A549 (cell line): ENCODE data around the gene TMEM266. TPM values are rescaled to one million over a fixed set of nuclear protein-coding genes. Genes with fewer than 3 reads are reported as not detected.

Experiments used
- ATAC-seq, 2 experiments: fragments of 200-7000 bp in 1 of 2; fragments of >200 bp in 1 of 2; cut with Nextera tagmentation in 1 of 2; cut with Tn5 transposase in 1 of 2; 3 replicates each; pipeline versions ENCODE4 v1.8.0 to v1.9.1; 2018 to 2020; ENCODE audit warnings: mild to moderate bottlenecking in 1 of 2, moderate library complexity in 1 of 2
- CTCF ChIA-PET: fragments of 300-600 bp; sonication (Branson Sonifier 250); formaldehyde crosslinking; extraction: SDS; loops from one replicate; lab custom pipeline; 2021; ENCODE audit warnings: antibody characterized with exemption, inconsistent platforms; lab: Yijun Ruan, JAX
- POLR2A ChIA-PET: fragments of 350-600 bp; formaldehyde crosslinking; extraction: SDS; loops from one replicate; lab custom pipeline; 2021; ENCODE audit warnings: antibody characterized with exemption, inconsistent platforms; lab: Yijun Ruan, JAX
- DNase-seq, 2 experiments: peaks; one replicate each; pipeline versions ENCODE4 v3.0.0 to v3.0.0-alpha.2; 2011 to 2016; ENCODE audit warnings: low read depth in 1 of 2, low spot score in 1 of 2
- FAIRE-seq: peaks from 2 replicates; lab custom pipeline; 2011; peaks lifted over from hg19 to GRCh38; lab: Jason Lieb, UNC
- H3K27ac ChIP-seq, 2 experiments: fragments of >200 bp; sonication (Bioruptor Twin); formaldehyde crosslinking; 3 replicates each; pipeline ENCODE4 v1.5.1; 2016 to 2017
- H3K4me1 ChIP-seq: fragments of >200 bp; sonication (Bioruptor Twin); formaldehyde crosslinking; 3 replicates; pipeline ENCODE4 v1.6.1; 2016
- H3K4me2 ChIP-seq: fragments of >200 bp; sonication (Bioruptor Twin); formaldehyde crosslinking; 3 replicates; pipeline ENCODE4 v1.6.1; 2016
- H3K4me3 ChIP-seq: fragments of >200 bp; sonication (Bioruptor Twin); formaldehyde crosslinking; 3 replicates; pipeline ENCODE4 v1.5.1; 2016
- H3K9me3 ChIP-seq: fragments of >200 bp; sonication (Bioruptor Twin); formaldehyde crosslinking; 3 replicates; pipeline ENCODE4 v1.6.1; 2016
- CBX8 ChIP-seq: fragments of 200-600 bp; sonication (generic); IDR thresholded peaks from 2 replicates; pipeline ENCODE4 v1.6.1; 2016
- CHD2 ChIP-seq: fragments of 150-350 bp; IDR thresholded peaks from 2 replicates; pipeline ENCODE4 v1.6.1; 2014; ENCODE audit warnings: low read length; ENCODE audit not compliant: partially characterized antibody
- CHD4 ChIP-seq: fragments of 200-600 bp; sonication (generic); IDR thresholded peaks from 2 replicates; pipeline ENCODE4 v1.6.1; 2016; ENCODE audit warnings: antibody characterized with exemption, mild to moderate bottlenecking, borderline replicate concordance
- EP300 ChIP-seq, 2 experiments: fragments of >200 bp; sonication (Bioruptor Twin); formaldehyde crosslinking; IDR thresholded peaks; 2 replicates in 1 of 2; 3 replicates in 1 of 2; pipeline ENCODE4 v1.6.1; 2016 to 2017
- FOSB ChIP-seq: fragments of 250-450 bp; sonication (Bioruptor Pico); IDR thresholded peaks from 2 replicates; pipeline ENCODE4 v1.5.0; 2020; ENCODE audit warnings: mild to moderate bottlenecking, moderate library complexity
- FOXS1 ChIP-seq: fragments of 250-450 bp; sonication (Bioruptor Pico); IDR thresholded peaks from 2 replicates; pipeline ENCODE4 v1.5.0; 2020; ENCODE audit warnings: mild to moderate bottlenecking, moderate library complexity
- HDAC2 ChIP-seq: fragments of 200-600 bp; sonication (generic); IDR thresholded peaks from 2 replicates; pipeline ENCODE4 v1.6.1; 2016
- HOXA7 ChIP-seq: fragments of 250-450 bp; sonication (Bioruptor Pico); IDR thresholded peaks from 2 replicates; pipeline ENCODE4 v1.5.0; 2020; ENCODE audit warnings: mild to moderate bottlenecking, moderate library complexity
- HOXB5 ChIP-seq: fragments of 250-450 bp; sonication (Bioruptor Pico); IDR thresholded peaks from 2 replicates; pipeline ENCODE4 v1.5.0; 2020; ENCODE audit warnings: mild to moderate bottlenecking, moderate library complexity
- JUNB ChIP-seq: fragments of >200 bp; sonication (Bioruptor Twin); formaldehyde crosslinking; IDR thresholded peaks from 2 replicates; pipeline ENCODE4 v1.6.1; 2016
- MAFK ChIP-seq: fragments of 450-650 bp; IDR thresholded peaks from 2 replicates; pipeline ENCODE4 v1.6.1; 2014; ENCODE audit not compliant: partially characterized antibody
- MYC ChIP-seq: IDR thresholded peaks from 2 replicates; pipeline ENCODE4 v1.6.1; 2012; ENCODE audit warnings: mild to moderate bottlenecking, inconsistent platforms, low read length, improper control_type of control experiment, borderline replicate concordance
- NR3C1 ChIP-seq: fragments of >200 bp; sonication (Bioruptor Twin); formaldehyde crosslinking; IDR thresholded peaks from 3 replicates; pipeline ENCODE4 v1.6.1; 2017
- PHF8 ChIP-seq: fragments of 200-600 bp; sonication (generic); IDR thresholded peaks from 2 replicates; pipeline ENCODE4 v1.6.1; 2016; ENCODE audit warnings: low read depth, mild to moderate bottlenecking, antibody characterized with exemption, moderate library complexity, borderline replicate concordance
- POLR2A ChIP-seq: IDR thresholded peaks from 2 replicates; pipeline ENCODE4 v1.6.1; 2012; ENCODE audit warnings: mild to moderate bottlenecking, low read length
- RAD21 ChIP-seq, 2 experiments: fragments of >200 bp in 1 of 2; sonication (Bioruptor Twin) in 1 of 2; formaldehyde crosslinking in 1 of 2; IDR thresholded peaks in 1 of 2; conservative IDR thresholded peaks in 1 of 2; 2 replicates in 1 of 2; 3 replicates in 1 of 2; pipeline ENCODE4 v1.6.1; 2012 to 2018; ENCODE audit warnings: inconsistent platforms in 1 of 2
- RFX5 ChIP-seq: fragments of 450-650 bp; IDR thresholded peaks from 2 replicates; pipeline ENCODE4 v1.7.1; 2014; ENCODE audit warnings: antibody characterized with exemption, mild to moderate bottlenecking, moderate library complexity
- SMC3 ChIP-seq: fragments of >200 bp; sonication (Bioruptor Twin); formaldehyde crosslinking; IDR thresholded peaks from 3 replicates; pipeline ENCODE4 v1.6.1; 2018; ENCODE audit warnings: inconsistent platforms
- TP53 ChIP-seq: fragments of 250-450 bp; sonication (Bioruptor Pico); IDR thresholded peaks from 2 replicates; pipeline ENCODE4 v1.5.0; 2021; ENCODE audit warnings: mild to moderate bottlenecking, moderate library complexity
- ZFP36 ChIP-seq: fragments of 450-650 bp; IDR thresholded peaks from 2 replicates; pipeline ENCODE4 v1.6.1; 2014; ENCODE audit warnings: borderline replicate concordance; ENCODE audit not compliant: partially characterized antibody
- WGBS: methylation state at CpG from one replicate; pipeline ENCODE4 v1.1.6; 2017; ENCODE audit errors: missing lambda C conversion rate; 5-methylcytosine and 5-hydroxymethylcytosine counted together
- polyA plus RNA-seq, 4 experiments: library from polyadenylated mRNA; depleted of rRNA in 3 of 4; stranded (reverse); fragments of >200 nt; fragmentation: RNase III in 1 of 4; extraction: RNeasy Plus Mini Kit Qiagen cat#74134 plus additional on column Dnase treatment in 1 of 4; gene quantifications; 2 replicates in 3 of 4; 3 replicates in 1 of 4; pipeline ENCODE4 v1.2.3, GENCODE V29; 2011 to 2017
- TF ChIP-seq, protein P1 (sequence below): fragments of 150-350 bp; IDR thresholded peaks from 2 replicates; pipeline ENCODE4 v1.6.1; 2014; ENCODE audit warnings: low read depth, mild to moderate bottlenecking, low read length
- TF ChIP-seq, protein P2 (sequence below): fragments of >200 bp; sonication (Bioruptor Twin); formaldehyde crosslinking; IDR thresholded peaks from 3 replicates; pipeline ENCODE4 v1.6.1; 2016
- TF ChIP-seq, protein P3 (sequence below): fragments of >200 bp; sonication (Bioruptor Twin); formaldehyde crosslinking; IDR thresholded peaks from 3 replicates; pipeline ENCODE4 v1.5.1; 2016
- TF ChIP-seq, protein P4 (sequence below): fragments of 250-450 bp; sonication (Bioruptor Pico); IDR thresholded peaks from 2 replicates; pipeline ENCODE4 v1.5.0; 2021; ENCODE audit warnings: mild to moderate bottlenecking, moderate library complexity, borderline replicate concordance

The TMEM266 gene
- polyA plus RNA-seq, 2 of the 4 experiments (the other 2 are of a cell fraction), result 0.06 to 0.08 TPM

DNA sequence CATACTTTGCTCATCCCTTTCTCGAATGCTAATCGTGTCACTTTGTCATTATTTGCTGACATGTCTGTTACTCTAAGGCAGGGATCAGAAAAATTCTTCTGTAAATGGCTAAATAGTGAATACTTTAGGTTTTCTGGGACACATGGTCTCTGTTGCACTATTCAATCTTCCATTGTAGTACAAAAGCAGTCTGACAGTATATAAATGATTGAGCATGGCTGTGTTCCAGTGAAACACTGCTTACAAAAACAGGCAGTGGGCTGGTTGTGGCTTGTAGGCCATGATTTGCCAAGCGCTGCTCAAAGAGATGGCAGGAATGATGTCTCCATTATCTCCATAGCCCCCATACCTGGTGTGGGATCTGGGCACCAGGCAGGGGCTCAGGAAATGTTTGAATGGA lies 45.6 kb downstream of the TMEM266 start:
- DNase-seq, result no peak
- Histone ChIP-seq H3K4me1 (no peaks in the 10 kb centered on the region), H3K4me3 (no peak overlapping the region)
- CTCF ChIA-PET, result no interaction called here
- no peak for ATAC-seq
- 75% methylated on average over 3 of the region's 3 CpGs for WGBS
- FAIRE-seq, result no peak
- no peak for TF ChIP-seq CHD2
- peak; percentile 32 for TF ChIP-seq MAFK
- TF ChIP-seq FOSB (CRISPR knock-in tag), result no peak
- no peak for TF ChIP-seq CHD4
- no peak for TF ChIP-seq EP300 (IDR thresholded peaks at IDR 0.05)
- TF ChIP-seq, all 56 proteins: peak for 1
- POLR2A ChIA-PET, result no interaction called here
- Histone ChIP-seq H3K27ac (no peak overlapping the region), H3K9me3 (no peaks in the 10 kb centered on the region; the same call in 2 of the 3 replicates), H3K4me2 (no peak overlapping the region)

DNA sequence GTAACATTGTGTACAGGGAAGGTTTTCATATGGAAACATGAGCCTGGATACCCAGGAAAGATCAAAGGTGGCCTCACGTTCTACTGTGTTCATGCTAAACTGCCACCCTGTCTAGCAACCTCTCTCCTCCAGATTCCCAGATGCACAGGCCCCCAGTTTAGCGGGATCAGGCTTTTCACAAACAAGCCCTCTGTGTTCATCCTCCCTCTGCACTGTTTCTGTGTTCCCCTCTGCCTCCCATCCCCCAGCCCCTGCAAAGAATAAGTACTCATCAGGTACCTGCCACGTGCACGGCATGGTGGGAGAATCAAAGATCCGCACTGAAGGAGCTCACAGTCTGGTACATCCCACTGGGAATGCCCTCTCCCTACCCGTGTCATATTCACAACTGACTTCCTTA lies 46.1 kb downstream of the TMEM266 start:
- no peak overlapping the region for H3K4me2 ChIP-seq
- no peak overlapping the region for H3K27ac ChIP-seq
- no peak for FAIRE-seq
- POLR2A ChIA-PET, result no interaction called here
- no peak for DNase-seq
- H3K4me3 ChIP-seq, result no peak overlapping the region
- no peaks in the 10 kb centered on the region for H3K4me1 ChIP-seq
- TF ChIP-seq, protein P1, sequence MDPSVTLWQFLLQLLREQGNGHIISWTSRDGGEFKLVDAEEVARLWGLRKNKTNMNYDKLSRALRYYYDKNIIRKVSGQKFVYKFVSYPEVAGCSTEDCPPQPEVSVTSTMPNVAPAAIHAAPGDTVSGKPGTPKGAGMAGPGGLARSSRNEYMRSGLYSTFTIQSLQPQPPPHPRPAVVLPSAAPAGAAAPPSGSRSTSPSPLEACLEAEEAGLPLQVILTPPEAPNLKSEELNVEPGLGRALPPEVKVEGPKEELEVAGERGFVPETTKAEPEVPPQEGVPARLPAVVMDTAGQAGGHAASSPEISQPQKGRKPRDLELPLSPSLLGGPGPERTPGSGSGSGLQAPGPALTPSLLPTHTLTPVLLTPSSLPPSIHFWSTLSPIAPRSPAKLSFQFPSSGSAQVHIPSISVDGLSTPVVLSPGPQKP, result no peak
- TF ChIP-seq FOSB (CRISPR knock-in tag) (no peak), HOXB5 (no peak), NR3C1 (no peak), JUNB (no peak), HOXA7 (CRISPR knock-in tag) (no peak), POLR2A (no peak), MAFK (no peak), CBX8 (no peak), ZFP36 (no peak), SMC3 (no peak), PHF8 (no peak), HDAC2 (no peak), RFX5 (no peak)
- TF ChIP-seq, protein P2, sequence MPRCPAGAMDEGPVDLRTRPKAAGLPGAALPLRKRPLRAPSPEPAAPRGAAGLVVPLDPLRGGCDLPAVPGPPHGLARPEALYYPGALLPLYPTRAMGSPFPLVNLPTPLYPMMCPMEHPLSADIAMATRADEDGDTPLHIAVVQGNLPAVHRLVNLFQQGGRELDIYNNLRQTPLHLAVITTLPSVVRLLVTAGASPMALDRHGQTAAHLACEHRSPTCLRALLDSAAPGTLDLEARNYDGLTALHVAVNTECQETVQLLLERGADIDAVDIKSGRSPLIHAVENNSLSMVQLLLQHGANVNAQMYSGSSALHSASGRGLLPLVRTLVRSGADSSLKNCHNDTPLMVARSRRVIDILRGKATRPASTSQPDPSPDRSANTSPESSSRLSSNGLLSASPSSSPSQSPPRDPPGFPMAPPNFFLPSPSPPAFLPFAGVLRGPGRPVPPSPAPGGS, result no peak
- TF ChIP-seq, protein P3, sequence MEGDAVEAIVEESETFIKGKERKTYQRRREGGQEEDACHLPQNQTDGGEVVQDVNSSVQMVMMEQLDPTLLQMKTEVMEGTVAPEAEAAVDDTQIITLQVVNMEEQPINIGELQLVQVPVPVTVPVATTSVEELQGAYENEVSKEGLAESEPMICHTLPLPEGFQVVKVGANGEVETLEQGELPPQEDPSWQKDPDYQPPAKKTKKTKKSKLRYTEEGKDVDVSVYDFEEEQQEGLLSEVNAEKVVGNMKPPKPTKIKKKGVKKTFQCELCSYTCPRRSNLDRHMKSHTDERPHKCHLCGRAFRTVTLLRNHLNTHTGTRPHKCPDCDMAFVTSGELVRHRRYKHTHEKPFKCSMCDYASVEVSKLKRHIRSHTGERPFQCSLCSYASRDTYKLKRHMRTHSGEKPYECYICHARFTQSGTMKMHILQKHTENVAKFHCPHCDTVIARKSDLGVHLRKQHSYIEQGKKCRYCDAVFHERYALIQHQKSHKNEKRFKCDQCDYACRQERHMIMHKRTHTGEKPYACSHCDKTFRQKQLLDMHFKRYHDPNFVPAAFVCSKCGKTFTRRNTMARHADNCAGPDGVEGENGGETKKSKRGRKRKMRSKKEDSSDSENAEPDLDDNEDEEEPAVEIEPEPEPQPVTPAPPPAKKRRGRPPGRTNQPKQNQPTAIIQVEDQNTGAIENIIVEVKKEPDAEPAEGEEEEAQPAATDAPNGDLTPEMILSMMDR, result no peak
- peaks cover 2% of the 10 kb centered on the region; the same call in 2 of the 3 replicates for H3K9me3 ChIP-seq
- CTCF ChIA-PET, result interaction anchor here (1.3 to 3.4 kb wide), 2 partner anchors 34 to 297 kb away, joined by 4 to 17 read pairs; no protein-coding TSS in a partner anchor
- WGBS, result 72% methylated on average over 6 of the region's 6 CpGs
- ATAC-seq, result no peak

DNA sequence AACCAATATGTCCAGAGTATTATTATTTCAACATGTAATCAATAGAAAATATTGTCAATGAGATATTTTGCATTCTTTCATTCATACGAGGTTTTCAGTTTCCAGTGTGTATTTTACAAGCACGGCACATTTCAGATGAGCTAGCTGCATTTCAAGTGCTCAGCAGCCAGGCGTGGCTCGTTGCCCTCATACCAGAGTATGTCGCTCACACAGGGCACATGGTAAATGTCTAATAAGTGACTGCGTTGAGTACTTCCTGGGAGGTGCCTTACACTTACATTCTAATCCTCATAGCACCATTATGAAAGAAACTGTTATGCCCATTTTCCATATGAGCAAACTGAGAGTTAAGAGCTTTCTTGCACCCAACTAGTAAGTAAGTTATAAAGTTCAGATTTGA lies 47.4 kb downstream of the TMEM266 start:
- 27% methylated on average over 6 of the region's 6 CpGs for WGBS
- CTCF ChIA-PET, result interaction anchor here (0.9 to 3.4 kb wide), 5 partner anchors 9 to 298 kb away, joined by 3 to 17 read pairs (median 4); no protein-coding TSS in a partner anchor

More for the DNA sequence above, 47.4 kb downstream of the TMEM266 start:
- H3K4me2 ChIP-seq, result no peak overlapping the region
- FAIRE-seq (peak; percentile 13), ATAC-seq (peak in 1 of 2 experiments; percentile 60; a peak in 2 of 6 replicates), DNase-seq (peak in 1 of 2 experiments; percentile 46)
- TF ChIP-seq FOSB (CRISPR knock-in tag), result no peak
- TF ChIP-seq RAD21 (conservative IDR thresholded peaks at IDR 0.05 in 1 of 2, IDR thresholded peaks at IDR 0.05 in 1 of 2), result no peak
- TF ChIP-seq TP53 (CRISPR knock-in tag), result no peak
- TF ChIP-seq MYC, result no peak
- no peak for TF ChIP-seq CHD4
- TF ChIP-seq, protein P4, sequence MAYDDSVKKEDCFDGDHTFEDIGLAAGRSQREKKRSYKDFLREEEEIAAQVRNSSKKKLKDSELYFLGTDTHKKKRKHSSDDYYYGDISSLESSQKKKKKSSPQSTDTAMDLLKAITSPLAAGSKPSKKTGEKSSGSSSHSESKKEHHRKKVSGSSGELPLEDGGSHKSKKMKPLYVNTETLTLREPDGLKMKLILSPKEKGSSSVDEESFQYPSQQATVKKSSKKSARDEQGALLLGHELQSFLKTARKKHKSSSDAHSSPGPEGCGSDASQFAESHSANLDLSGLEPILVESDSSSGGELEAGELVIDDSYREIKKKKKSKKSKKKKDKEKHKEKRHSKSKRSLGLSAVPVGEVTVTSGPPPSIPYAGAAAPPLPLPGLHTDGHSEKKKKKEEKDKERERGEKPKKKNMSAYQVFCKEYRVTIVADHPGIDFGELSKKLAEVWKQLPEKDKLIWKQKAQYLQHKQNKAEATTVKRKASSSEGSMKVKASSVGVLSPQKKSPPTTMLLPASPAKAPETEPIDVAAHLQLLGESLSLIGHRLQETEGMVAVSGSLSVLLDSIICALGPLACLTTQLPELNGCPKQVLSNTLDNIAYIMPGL (CRISPR knock-in tag), result no peak
- TF ChIP-seq FOXS1 (CRISPR knock-in tag), result no peak
- no peak for TF ChIP-seq CHD2
- no peak overlapping the region for H3K4me3 ChIP-seq
- POLR2A ChIA-PET, result no interaction called here
- no peaks in the 10 kb centered on the region for H3K4me1 ChIP-seq
- H3K9me3 ChIP-seq, result peaks cover 3% of the 10 kb centered on the region; the same call in 2 of the 3 replicates
- no peak overlapping the region for H3K27ac ChIP-seq
